NCI-H748 treated with DMSO at 0.1 percent for 48 hours (cell line): Measurements from ENCODE around the gene CEACAM18.

ENCODE experiments used
- DNase-seq: peaks from one replicate; lab custom pipeline; 2025; lab: John Stamatoyannopoulos, UW

Gene CEACAM18

GRCh38 chr19:51531349-51532315 lies 53.3 kb downstream of the CEACAM18 start, which contains the start of gene SIGLEC6:
TSS of gene SIGLEC6 (minus strand) at chr19:51531670. CDS start at chr19:51531648, 22 bp downstream.
- DNase-seq = no peak

- no peak for DNase-seq
Measured at GRCh38 chr19:51535535-51535934, 57.2 kb downstream of the CEACAM18 start.

DNA sequence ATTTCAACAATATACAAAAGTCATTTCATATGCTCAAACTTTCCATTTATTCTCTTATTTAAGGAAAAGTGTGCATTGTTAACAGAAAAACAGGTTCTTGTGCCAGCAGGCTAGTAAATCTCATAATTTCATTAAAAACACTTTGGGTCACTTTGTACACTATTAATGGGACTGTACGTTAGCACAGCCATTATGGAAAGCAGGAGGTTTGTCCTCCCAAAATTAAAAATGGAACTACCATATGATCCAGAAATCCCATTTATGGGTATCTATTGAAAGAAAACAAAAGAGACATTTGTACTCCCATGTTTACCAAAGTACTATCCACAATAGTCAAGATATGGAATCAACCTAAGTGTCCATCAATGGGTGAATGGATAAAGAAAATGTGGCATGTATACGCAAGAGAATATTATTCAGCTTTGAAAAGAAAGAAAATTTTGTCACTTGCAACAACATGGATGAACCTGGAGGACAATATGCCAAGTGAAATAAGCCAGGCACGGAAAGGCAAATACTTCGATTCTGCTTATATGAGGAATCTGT lies 61.6 kb downstream of the CEACAM18 start:
- DNase-seq = no peak
